Breast epithelium (tissue), 3 donors: ENCODE data around the gene BLOC1S3.

Source experiments
- POLR2A ChIP-seq: fragments of 450-650 bp; IDR thresholded peaks from one replicate; pipeline ENCODE4 v1.6.1; 2016; ENCODE audit warnings: antibody characterized with exemption, mild to moderate bottlenecking, moderate library complexity
- POLR2AphosphoS5 ChIP-seq, 3 donors: sonication (generic); formaldehyde crosslinking; IDR thresholded peaks; one replicate each; pipeline ENCODE4 v1.6.1; 2017; ENCODE audit warnings: antibody characterized with exemption in 3 of 3

- no peak for TF ChIP-seq POLR2A
- TF ChIP-seq POLR2AphosphoS5 (IDR thresholded peaks at IDR 0.05) = no peak
These were observed 9.0 kb downstream of the BLOC1S3 start for GRCh38 chr19:45187421-45188100.
